Neural progenitor cell (in vitro differentiated cells): ENCODE data around the gene C22orf23. TPM values are rescaled to one million over a fixed set of nuclear protein-coding genes. Genes with fewer than 3 reads are reported as not detected.

Experiments used
- DNase-seq: peaks from one replicate; pipeline ENCODE4 v3.0.0-alpha.2; 2016; ENCODE audit warnings: low spot score
- H2AFZ ChIP-seq: fragments of 200-600 bp; sonication (generic); replicated peaks from 2 replicates; pipeline ENCODE4 v1.6.1; 2016; ENCODE audit warnings: antibody characterized with exemption
- H3F3A ChIP-seq: fragments of 200-600 bp; sonication (generic); 2 replicates; pipeline ENCODE4 v1.6.1; 2016; ENCODE audit warnings: antibody characterized with exemption, low read depth
- H3K27ac ChIP-seq: fragments of 200-600 bp; sonication (generic); 2 replicates; pipeline ENCODE4 v1.5.1; 2016; ENCODE audit warnings: mild to moderate bottlenecking
- H3K27me3 ChIP-seq: fragments of 200-600 bp; sonication (generic); 2 replicates; pipeline ENCODE4 v1.6.1; 2016; ENCODE audit warnings: mild to moderate bottlenecking, moderate library complexity
- H3K36me3 ChIP-seq: fragments of 200-600 bp; sonication (generic); 2 replicates; pipeline ENCODE4 v1.5.1; 2016
- H3K4me1 ChIP-seq: fragments of 200-600 bp; sonication (generic); 2 replicates; pipeline ENCODE4 v1.6.1; 2016; ENCODE audit warnings: mixed run types
- H3K4me2 ChIP-seq: fragments of 200-600 bp; sonication (generic); 2 replicates; pipeline ENCODE4 v1.6.1; 2016
- H3K4me3 ChIP-seq: fragments of 200-600 bp; sonication (generic); 2 replicates; pipeline ENCODE4 v1.5.1; 2016
- H3K79me2 ChIP-seq: fragments of 200-600 bp; sonication (generic); 2 replicates; pipeline ENCODE4 v1.6.1; 2016; ENCODE audit warnings: low read depth
- H3K9ac ChIP-seq: fragments of 200-600 bp; sonication (generic); 2 replicates; pipeline ENCODE4 v1.6.1; 2016
- H3K9me3 ChIP-seq: fragments of 200-600 bp; sonication (generic); 2 replicates; pipeline ENCODE4 v1.5.1; 2016; ENCODE audit warnings: low read depth
- H4K20me1 ChIP-seq: fragments of 200-600 bp; sonication (generic); 2 replicates; pipeline ENCODE4 v1.6.1; 2016; ENCODE audit warnings: low read depth
- H3K27ac Mint-ChIP-seq: 3 replicates; pipeline ENCODE4 v1.8.0; 2021; ENCODE audit warnings: mixed read lengths
- H3K27me3 Mint-ChIP-seq: 2 replicates; pipeline ENCODE4 v1.8.0; 2022; ENCODE audit warnings: low read depth, mild to moderate bottlenecking, inconsistent platforms, moderate library complexity, mixed read lengths; ENCODE audit not compliant: insufficient read depth
- H3K36me3 Mint-ChIP-seq: 3 replicates; pipeline ENCODE4 v1.8.0; 2021; ENCODE audit warnings: mixed read lengths
- H3K4me1 Mint-ChIP-seq: 3 replicates; pipeline ENCODE4 v1.8.0; 2021; ENCODE audit warnings: mixed read lengths
- H3K4me3 Mint-ChIP-seq: 3 replicates; pipeline ENCODE4 v1.8.0; 2021; ENCODE audit warnings: mild to moderate bottlenecking, moderate library complexity, mixed read lengths
- H3K9me3 Mint-ChIP-seq: 3 replicates; pipeline ENCODE4 v1.8.0; 2020; ENCODE audit warnings: mixed read lengths
- CTCF ChIP-seq: fragments of 200-600 bp; sonication (generic); IDR thresholded peaks from 2 replicates; pipeline ENCODE4 v1.5.1; 2017; ENCODE audit warnings: antibody characterized with exemption, mild to moderate bottlenecking
- EZH2 ChIP-seq: fragments of 200-600 bp; sonication (generic); IDR thresholded peaks from 2 replicates; pipeline ENCODE4 v1.6.1; 2017; ENCODE audit warnings: antibody characterized with exemption, mild to moderate bottlenecking, moderate library complexity
- EZH2phosphoT487 ChIP-seq: fragments of 200-600 bp; sonication (generic); IDR thresholded peaks from 2 replicates; pipeline ENCODE4 v1.6.1; 2017; ENCODE audit warnings: antibody characterized with exemption
- total RNA-seq: library from RNA; depleted of rRNA; stranded (reverse); fragments of >200 nt; gene quantifications from 2 replicates; pipeline ENCODE4 v1.2.3, GENCODE V29; 2015; ENCODE audit warnings: low replicate concordance

The C22orf23 gene
- total RNA-seq, 1 donor from 2014 or later, result 0.26 TPM

GRCh38 chr22:37933711-37934376 lies 19.6 kb downstream of the C22orf23 start:
- H3K27me3 ChIP-seq, result no peaks in the 10 kb centered on the region
- TF ChIP-seq CTCF, result peak; percentile 88
- TF ChIP-seq EZH2, result no peak
- no peaks in the 10 kb centered on the region for H3K4me1 ChIP-seq
- no peaks in the 10 kb centered on the region for H3F3A ChIP-seq
- no peak overlapping the region for H3K9ac ChIP-seq
- Mint-ChIP-seq H3K4me1 (peaks cover 12% of the 10 kb centered on the region), H3K9me3 (no peaks in the 10 kb centered on the region), H3K4me3 (peak overlapping the region; percentile 50), H3K36me3 (peaks cover 7% of the 10 kb centered on the region), H3K27ac (no peak overlapping the region), H3K27me3 (peaks cover 2% of the 10 kb centered on the region)
- H4K20me1 ChIP-seq, result peaks cover 8% of the 10 kb centered on the region
- no peak overlapping the region for H3K4me3 ChIP-seq
- H3K9me3 ChIP-seq, result no peaks in the 10 kb centered on the region
- no peak overlapping the region for H3K27ac ChIP-seq
- H3K36me3 ChIP-seq, result no peaks in the 10 kb centered on the region
- H3K79me2 ChIP-seq, result no peaks in the 10 kb centered on the region
- peak; percentile 96 for DNase-seq
- no peak overlapping the region for H3K4me2 ChIP-seq
- H2AFZ ChIP-seq, result no peak overlapping the region

- H3K27me3 ChIP-seq, result no peaks in the 10 kb centered on the region
- H3F3A ChIP-seq, result no peaks in the 10 kb centered on the region
- peaks cover 4% of the 10 kb centered on the region for H3K27me3 Mint-ChIP-seq
- no peak overlapping the region for H3K4me3 ChIP-seq
- H4K20me1 ChIP-seq, result peaks cover 8% of the 10 kb centered on the region
- H3K4me1 Mint-ChIP-seq, result peaks cover 12% of the 10 kb centered on the region
- H2AFZ ChIP-seq, result no peak overlapping the region
- TF ChIP-seq EZH2, result no peak
- TF ChIP-seq EZH2phosphoT487, result no peak
- no peak for TF ChIP-seq CTCF
- no peak overlapping the region for H3K9ac ChIP-seq
- no peak overlapping the region for H3K4me2 ChIP-seq
- no peaks in the 10 kb centered on the region for H3K9me3 ChIP-seq
- H3K36me3 Mint-ChIP-seq, result peaks cover 12% of the 10 kb centered on the region
- H3K79me2 ChIP-seq, result no peaks in the 10 kb centered on the region
- H3K4me1 ChIP-seq, result no peaks in the 10 kb centered on the region
- DNase-seq, result no peak
- no peak overlapping the region for H3K27ac ChIP-seq
- no peak overlapping the region for H3K27ac Mint-ChIP-seq
- no peaks in the 10 kb centered on the region for H3K9me3 Mint-ChIP-seq
- H3K4me3 Mint-ChIP-seq, result no peak overlapping the region
- H3K36me3 ChIP-seq, result no peaks in the 10 kb centered on the region
Observed at GRCh38 chr22:37932821-37933578, 20.4 kb downstream of the C22orf23 start.

- Histone ChIP-seq H3F3A (no peaks in the 10 kb centered on the region), H2AFZ (no peak overlapping the region), H3K4me1 (no peaks in the 10 kb centered on the region), H3K27ac (no peak overlapping the region), H3K9me3 (no peaks in the 10 kb centered on the region), H3K4me3 (no peak overlapping the region), H3K79me2 (no peaks in the 10 kb centered on the region), H3K27me3 (no peaks in the 10 kb centered on the region), H3K36me3 (no peaks in the 10 kb centered on the region), H3K4me2 (no peak overlapping the region), H4K20me1 (peaks cover 8% of the 10 kb centered on the region), H3K9ac (no peak overlapping the region)
- Mint-ChIP-seq H3K27ac (no peak overlapping the region), H3K9me3 (no peaks in the 10 kb centered on the region), H3K27me3 (peaks cover 4% of the 10 kb centered on the region), H3K36me3 (peaks cover 9% of the 10 kb centered on the region), H3K4me1 (peaks cover 12% of the 10 kb centered on the region), H3K4me3 (no peak overlapping the region)
- DNase-seq, result no peak
- TF ChIP-seq EZH2phosphoT487 (no peak), CTCF (no peak), EZH2 (no peak)
Observed at GRCh38 chr22:37932401-37932800, 21.0 kb downstream of the C22orf23 start.
